ENCODE data around the gene RPGRIP1L. TPM values are rescaled to one million over a fixed set of nuclear protein-coding genes. Genes with fewer than 3 reads are reported as not detected.

Gene RPGRIP1L
- total RNA-seq, 1 experiment from 2014 or later: 19.8 TPM

GRCh38 chr16:53721017-53721416, 17.4 kb upstream of the RPGRIP1L start:
- DNase-seq (ENCODE audit: low spot score): no peak
- no peak overlapping the region for H3K4me3 ChIP-seq (ENCODE audit: low read depth, low read length, poor library complexity, severe bottlenecking)
- intact Hi-C loops (cut with micrococcal nuclease; ENCODE audit: unreplicated experiment): no loop called here
- H3K4me1 ChIP-seq (ENCODE audit: insufficient read depth, low read length, poor library complexity, severe bottlenecking): peaks cover 18% of the 10 kb centered on the region
- no peaks in the 10 kb centered on the region for H3K36me3 ChIP-seq (ENCODE audit: insufficient read depth, low read length, poor library complexity, severe bottlenecking)
- TF ChIP-seq CTCF (conservative IDR thresholded peaks at IDR 0.05; ENCODE audit: low read depth, low read length) (no peak), EZH2 (IDR thresholded peaks at IDR 0.05; ENCODE audit: borderline replicate concordance, low read depth, low read length, poor library complexity, severe bottlenecking) (no peak)
- BruUV-seq (replicated peaks): no TSS peak
- no peaks in the 10 kb centered on the region for H3K27me3 ChIP-seq (replicated peaks; ENCODE audit: insufficient read depth, low read depth, low read length, poor library complexity)
- POLR2A ChIA-PET (ENCODE audit: low non-redundant PET): no interaction called here
- H3K27ac ChIP-seq (ENCODE audit: low read depth, low read length, poor library complexity, severe bottlenecking): no peak overlapping the region
- CTCF ChIA-PET: no interaction called here
- no peaks in the 10 kb centered on the region for H3K9me3 ChIP-seq (ENCODE audit: low read depth, low read length, poor library complexity, severe bottlenecking)

- POLR2A ChIA-PET (ENCODE audit: low non-redundant PET): no interaction called here
- DNase-seq (ENCODE audit: low spot score): no peak
- BruUV-seq (replicated peaks): no TSS peak
- H3K9me3 ChIP-seq (ENCODE audit: low read depth, low read length, poor library complexity, severe bottlenecking): no peaks in the 10 kb centered on the region
- H3K36me3 ChIP-seq (ENCODE audit: insufficient read depth, low read length, poor library complexity, severe bottlenecking): no peaks in the 10 kb centered on the region
- no peak overlapping the region for H3K27ac ChIP-seq (ENCODE audit: low read depth, low read length, poor library complexity, severe bottlenecking)
- H3K27me3 ChIP-seq (replicated peaks; ENCODE audit: insufficient read depth, low read depth, low read length, poor library complexity): no peaks in the 10 kb centered on the region
- intact Hi-C loops (cut with micrococcal nuclease; ENCODE audit: unreplicated experiment): no loop called here
- no peak for TF ChIP-seq CTCF (conservative IDR thresholded peaks at IDR 0.05; ENCODE audit: low read depth, low read length)
- TF ChIP-seq EZH2 (IDR thresholded peaks at IDR 0.05; ENCODE audit: borderline replicate concordance, low read depth, low read length, poor library complexity, severe bottlenecking): no peak
- H3K4me3 ChIP-seq (ENCODE audit: low read depth, low read length, poor library complexity, severe bottlenecking): no peak overlapping the region
- H3K4me1 ChIP-seq (ENCODE audit: insufficient read depth, low read length, poor library complexity, severe bottlenecking): peaks cover 32% of the 10 kb centered on the region
- CTCF ChIA-PET: no interaction called here
Measured at GRCh38 chr16:53717577-53717976, 13.9 kb upstream of the RPGRIP1L start.

GRCh38 chr16:53715023-53715384, 11.3 kb upstream of the RPGRIP1L start:
- no peaks in the 10 kb centered on the region for H3K27me3 ChIP-seq (replicated peaks; ENCODE audit: insufficient read depth, low read depth, low read length, poor library complexity)
- TF ChIP-seq EZH2 (IDR thresholded peaks at IDR 0.05; ENCODE audit: borderline replicate concordance, low read depth, low read length, poor library complexity, severe bottlenecking) (no peak), CTCF (conservative IDR thresholded peaks at IDR 0.05; ENCODE audit: low read depth, low read length) (no peak)
- ChIA-PET POLR2A (ENCODE audit: low non-redundant PET) (no interaction called here), CTCF (no interaction called here)
- intact Hi-C loops (cut with micrococcal nuclease; ENCODE audit: unreplicated experiment): no loop called here
- no peak overlapping the region for H3K27ac ChIP-seq (ENCODE audit: low read depth, low read length, poor library complexity, severe bottlenecking)
- no peaks in the 10 kb centered on the region for H3K9me3 ChIP-seq (ENCODE audit: low read depth, low read length, poor library complexity, severe bottlenecking)
- DNase-seq (ENCODE audit: low spot score): no peak
- no peaks in the 10 kb centered on the region for H3K36me3 ChIP-seq (ENCODE audit: insufficient read depth, low read length, poor library complexity, severe bottlenecking)
- peaks cover 32% of the 10 kb centered on the region for H3K4me1 ChIP-seq (ENCODE audit: insufficient read depth, low read length, poor library complexity, severe bottlenecking)
- peak overlapping the region; percentile 15 for H3K4me3 ChIP-seq (ENCODE audit: low read depth, low read length, poor library complexity, severe bottlenecking)
- BruUV-seq (replicated peaks): no TSS peak

All from A673 (cell line).